Frontal cortex (tissue), 4 donors: ENCODE measurements around the gene PSRC1. TPM values are rescaled to one million over a fixed set of nuclear protein-coding genes. Genes with fewer than 3 reads are reported as not detected.
"Not testable (repeated sequence)": the region's sequence is repeated elsewhere in the genome, so short reads cannot be mapped to it uniquely, and the experiment has no call there.

Source experiments
- DNase-seq, 2 donors: peaks; one replicate each; pipeline ENCODE4 v3.0.0; 2012; ENCODE audit warnings: low spot score in 2 of 2
- FAIRE-seq: peaks from 2 replicates; lab custom pipeline; 2012; peaks lifted over from hg19 to GRCh38; lab: Jason Lieb, UNC
- total RNA-seq: library from RNA; depleted of rRNA; stranded (reverse); fragments of >200 nt; gene quantifications from one replicate; pipeline ENCODE4 v1.2.3, GENCODE V29; 2014
- donor health status: control.
- donor health status: control.
- donor health status: control.

Gene PSRC1
- total RNA-seq, 1 donor from 2014 or later: 7.7 TPM

DNA sequence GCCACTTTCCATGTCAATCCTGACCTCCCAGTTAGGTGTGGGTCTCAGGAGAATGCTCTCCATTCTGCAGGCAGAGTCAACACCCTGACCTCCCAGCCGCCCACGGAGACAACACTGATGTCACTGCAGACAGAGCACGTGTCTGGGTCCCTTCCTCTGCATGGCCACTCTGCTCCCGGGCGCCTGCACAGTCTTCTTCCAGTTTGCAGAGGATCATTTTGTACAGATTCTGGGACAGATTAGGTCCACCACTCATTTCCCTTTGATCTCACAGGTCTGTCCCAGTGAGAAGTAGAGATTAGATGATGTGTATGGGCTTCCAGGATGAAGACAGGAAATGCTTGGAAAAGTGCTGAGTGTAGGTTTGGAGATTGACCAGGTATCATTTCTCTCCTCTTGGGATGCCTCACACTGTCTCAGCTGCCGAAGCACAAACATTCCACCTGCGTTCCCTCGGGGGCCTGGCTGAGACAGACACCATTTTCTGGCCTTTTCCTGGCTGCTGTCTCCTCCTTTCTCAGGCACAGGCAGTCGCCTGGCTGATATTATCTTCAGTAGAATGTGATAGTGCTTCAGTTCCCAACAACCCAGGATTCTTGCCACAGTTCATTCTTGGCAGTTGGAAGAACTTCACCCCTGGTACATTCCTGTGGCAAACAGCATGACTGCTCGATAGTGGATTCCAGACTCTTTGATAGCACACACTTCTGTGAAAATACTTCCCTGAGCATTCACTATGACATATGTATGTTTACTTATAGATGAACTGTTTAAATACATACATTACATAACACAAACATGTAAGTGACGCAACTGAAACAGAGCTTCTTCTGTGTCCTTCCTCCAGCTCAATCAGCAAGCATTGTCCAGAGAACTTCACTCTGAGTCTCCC is 16.0 kb upstream of the PSRC1 start:
- FAIRE-seq (no peak), DNase-seq (peak in 1 of 2 donors; percentile 51)

DNA sequence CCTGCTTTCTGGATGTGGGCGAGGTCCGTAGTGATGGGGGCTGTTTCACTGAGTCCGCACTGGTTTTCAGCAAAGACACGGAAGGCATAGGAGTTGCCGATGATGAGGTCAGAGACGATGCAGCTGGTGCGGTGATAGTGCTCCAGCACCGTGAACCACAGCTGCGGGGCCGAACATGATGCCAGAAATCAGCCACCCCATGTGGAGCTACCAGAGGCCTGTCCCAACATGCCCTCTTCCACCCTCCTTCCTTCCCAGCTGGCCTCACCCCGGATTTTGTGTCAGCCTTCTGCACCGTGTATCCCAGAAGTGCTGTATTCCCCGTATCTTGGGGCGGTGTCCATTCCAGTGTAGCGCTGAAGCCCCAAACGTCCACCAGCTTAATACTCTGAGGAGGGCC is 13.8 kb upstream of the PSRC1 start:
- DNase-seq: no peak
- FAIRE-seq: no peak

DNA sequence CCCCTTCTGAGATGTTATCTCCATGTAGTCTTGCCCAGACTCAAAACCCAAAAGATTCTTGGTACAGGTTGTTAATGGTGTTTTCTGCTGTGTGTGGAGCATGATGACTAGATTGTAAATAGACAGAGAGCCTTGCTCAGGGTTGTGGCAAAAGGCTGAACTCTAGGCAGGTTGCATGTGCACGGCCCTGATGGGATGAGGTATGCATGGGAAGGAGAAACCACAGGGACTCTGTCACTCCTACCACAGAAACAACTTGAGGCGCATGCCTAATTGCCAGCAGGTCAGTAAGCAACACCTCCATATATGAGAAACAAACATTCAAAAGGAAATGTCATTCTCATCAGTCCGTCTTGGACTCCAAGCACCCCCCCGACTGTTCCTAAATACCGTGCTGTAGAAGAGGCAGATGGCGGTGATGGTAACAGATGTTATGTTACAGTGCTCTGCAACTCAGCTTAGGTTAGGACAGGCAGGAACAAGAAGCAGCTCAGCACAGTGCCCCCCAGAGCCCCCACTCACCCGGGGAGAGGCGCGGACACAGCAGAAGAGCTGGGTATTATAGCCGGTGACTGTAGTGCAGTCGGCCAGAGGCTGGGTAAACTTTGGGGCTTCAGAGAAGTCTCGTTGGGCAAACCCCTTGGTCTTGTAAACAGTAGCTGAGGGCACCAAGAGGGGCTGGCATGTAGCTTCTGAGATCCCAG is 12.9 kb upstream of the PSRC1 start:
- FAIRE-seq (no peak), DNase-seq (no peak)

DNA sequence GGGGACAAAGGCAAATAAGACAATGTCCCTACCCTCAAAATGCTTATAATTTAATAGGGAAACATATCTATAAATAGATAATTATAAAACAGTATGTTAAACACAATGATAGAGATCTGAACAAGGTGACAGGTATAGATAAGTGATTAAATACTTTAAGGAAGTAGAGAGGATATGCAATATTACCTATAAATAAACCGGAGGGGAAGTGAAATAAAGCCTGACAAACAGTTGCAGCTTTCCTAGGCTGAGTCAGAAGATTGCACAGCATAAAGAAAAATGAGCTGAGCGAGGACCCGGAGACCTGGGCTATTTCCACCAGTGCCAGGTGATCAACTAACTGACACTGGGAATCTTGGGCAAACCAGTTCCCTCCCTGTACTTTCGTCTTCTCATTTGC is 11.5 kb upstream of the PSRC1 start:
- no peak for DNase-seq
- FAIRE-seq: no peak

DNA sequence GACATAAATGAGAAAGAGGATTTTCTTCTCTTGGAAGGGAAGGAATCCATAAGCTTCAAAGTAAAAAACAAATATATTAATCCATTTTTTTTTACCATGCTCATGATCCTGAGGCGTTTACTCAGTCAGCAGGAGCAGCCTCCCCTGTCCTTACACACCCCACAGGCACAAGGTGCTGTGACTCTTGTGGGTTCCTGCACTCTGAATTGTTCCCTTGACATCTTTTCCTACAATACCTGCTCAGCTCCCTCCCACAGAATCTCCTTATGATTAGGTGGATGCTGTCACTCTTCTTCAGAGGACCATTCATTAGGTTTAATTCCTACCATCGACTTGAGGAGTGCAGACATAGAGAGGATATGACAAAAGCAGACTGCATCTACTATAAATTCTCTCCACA is 10.1 kb upstream of the PSRC1 start:
- no peak for DNase-seq
- FAIRE-seq: no peak

DNA sequence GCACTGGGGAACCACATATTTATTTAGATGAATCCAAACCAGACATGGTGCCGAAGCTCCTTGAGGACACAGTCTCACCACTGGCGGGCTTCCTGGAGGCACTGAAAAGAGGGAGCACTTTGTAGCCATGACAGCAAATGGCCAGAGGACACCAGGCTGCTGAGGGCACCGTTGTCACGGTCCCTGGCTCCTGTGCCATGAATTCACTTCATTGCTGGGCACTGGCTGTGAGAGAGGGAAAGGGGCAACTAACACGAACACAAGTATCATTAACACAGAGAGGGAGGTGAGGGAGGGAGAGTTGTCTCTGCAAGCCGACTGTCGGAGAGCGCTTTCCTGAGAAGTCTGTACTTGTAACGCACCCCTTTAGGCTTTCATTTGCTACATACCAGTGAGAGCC is 9.4 kb upstream of the PSRC1 start:
- DNase-seq (no peak), FAIRE-seq (no peak)

DNA sequence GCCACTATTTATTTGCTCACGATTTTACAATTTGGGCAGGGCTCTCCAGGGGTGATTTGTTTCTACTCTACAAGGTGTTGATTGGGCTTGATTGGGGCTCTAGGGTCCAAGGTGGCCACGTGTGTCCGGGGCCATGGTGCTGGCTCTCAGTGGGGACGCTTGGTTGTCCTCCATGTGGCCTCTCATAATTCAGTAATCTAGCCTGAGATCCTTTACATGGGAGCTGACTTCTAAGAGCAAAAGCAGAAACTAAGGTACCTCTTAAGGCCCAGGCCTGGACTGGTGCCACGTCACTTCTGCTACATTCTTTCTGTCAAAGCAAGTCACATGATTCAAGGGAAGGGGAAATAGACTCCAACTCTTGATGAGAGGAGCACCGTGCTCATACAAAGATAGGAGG is 8.1 kb upstream of the PSRC1 start:
- no peak for FAIRE-seq
- DNase-seq: no peak

DNA sequence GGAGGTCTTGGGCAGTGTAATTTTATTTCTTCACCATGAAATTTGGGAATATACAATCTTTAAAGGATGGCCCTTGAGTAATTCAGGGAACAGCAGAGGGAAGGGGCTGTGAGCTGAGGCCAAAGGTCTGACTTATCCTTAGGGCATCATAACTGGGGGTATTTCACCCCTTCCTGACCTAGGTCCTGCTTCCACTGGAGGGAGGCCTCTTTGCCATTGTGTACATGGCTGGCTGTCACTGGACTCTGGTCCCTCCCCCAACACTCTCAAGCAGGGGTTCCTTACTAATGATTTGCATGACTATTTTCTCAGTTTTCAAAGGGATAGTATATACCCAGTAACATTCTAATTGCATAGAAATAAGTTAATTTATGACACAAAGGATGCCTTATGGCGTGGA is 7.2 kb upstream of the PSRC1 start:
- FAIRE-seq: no peak
- DNase-seq: no peak

DNA sequence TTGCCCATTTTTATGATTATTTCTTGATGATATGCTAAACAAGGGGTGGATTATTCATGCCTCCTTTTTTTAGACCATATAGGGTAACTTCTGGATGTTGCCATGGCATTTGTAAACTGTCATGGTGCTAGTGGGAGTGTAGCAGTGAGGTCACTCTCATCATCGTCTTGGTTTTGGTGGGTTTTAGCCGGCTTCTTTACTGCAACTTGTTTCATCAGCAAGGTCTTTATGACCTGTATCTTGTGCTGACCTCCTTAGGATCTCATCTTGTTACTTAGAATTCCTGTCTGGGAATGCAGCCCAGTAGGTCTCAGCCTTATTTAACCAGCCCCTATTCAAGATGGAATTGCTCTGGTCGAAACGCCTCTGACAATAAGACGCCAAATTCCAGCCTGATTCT is 3.8 kb upstream of the PSRC1 start:
- FAIRE-seq, DNase-seq: not testable (repeated sequence)

DNA sequence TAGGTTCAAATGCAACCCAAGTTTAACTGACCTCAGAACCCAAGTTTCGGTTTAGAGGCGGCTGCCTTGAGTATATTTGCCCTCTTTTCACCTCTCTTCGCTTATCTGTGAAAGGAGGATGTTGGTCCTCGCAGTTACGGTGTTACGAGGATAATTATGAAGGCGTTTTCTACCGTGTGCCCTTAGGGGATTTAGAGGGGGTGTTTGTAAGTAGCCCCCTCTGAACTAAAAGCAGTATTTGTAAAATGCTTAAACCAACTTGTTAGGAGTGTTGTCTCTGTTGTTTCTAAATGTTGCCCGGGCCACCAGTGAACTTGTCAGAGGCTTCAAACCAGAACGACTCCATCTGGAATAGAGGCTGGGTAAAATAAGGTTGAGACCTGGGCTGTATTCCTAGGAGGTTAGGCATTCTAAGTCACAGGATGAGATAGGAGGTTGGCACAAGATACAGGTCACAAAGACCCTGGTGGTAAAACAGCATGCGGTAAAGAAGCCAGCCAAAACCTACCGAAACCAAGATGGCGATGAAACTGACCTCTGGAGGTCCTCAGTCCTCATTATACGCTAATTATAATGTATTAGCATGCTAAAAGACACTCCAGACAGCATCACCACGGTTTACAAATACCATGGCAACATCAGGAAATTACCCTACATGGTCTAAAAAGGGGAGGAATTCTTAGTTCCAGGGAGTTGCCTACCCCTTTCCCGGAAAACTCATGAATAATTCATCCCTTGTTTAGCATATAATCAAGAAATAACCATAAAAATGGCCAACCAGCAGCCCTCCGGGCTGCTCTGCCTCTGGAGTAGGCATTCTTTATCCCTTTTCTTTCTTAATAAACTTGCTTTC is 1.0 kb upstream of the PSRC1 start:
- FAIRE-seq: no peak
- DNase-seq: no peak

DNA sequence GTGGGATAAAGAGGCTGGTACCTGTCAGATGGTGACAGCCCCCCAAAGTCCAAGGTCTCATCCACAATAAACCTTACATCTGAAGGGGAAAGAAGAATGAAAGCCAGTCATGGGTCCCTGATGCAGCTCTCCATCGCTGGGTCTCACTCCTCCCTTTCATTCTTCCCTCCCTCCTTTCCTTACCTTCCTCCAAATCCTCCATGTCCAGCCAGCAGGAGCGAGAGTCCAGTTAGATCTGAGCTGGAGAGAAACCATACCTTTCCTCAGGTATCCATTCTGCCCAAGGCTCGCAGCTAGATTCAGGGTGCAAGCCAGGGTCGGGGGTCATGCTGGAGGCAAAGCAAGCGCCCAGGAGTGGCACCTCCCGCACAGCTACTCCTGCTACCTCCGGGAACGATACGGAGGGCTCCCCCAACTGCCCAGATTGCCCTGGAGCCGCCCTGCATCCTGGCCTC is 421 bp downstream of the PSRC1 start:
- DNase-seq: peak in 1 of 2 donors; percentile 10

DNA sequence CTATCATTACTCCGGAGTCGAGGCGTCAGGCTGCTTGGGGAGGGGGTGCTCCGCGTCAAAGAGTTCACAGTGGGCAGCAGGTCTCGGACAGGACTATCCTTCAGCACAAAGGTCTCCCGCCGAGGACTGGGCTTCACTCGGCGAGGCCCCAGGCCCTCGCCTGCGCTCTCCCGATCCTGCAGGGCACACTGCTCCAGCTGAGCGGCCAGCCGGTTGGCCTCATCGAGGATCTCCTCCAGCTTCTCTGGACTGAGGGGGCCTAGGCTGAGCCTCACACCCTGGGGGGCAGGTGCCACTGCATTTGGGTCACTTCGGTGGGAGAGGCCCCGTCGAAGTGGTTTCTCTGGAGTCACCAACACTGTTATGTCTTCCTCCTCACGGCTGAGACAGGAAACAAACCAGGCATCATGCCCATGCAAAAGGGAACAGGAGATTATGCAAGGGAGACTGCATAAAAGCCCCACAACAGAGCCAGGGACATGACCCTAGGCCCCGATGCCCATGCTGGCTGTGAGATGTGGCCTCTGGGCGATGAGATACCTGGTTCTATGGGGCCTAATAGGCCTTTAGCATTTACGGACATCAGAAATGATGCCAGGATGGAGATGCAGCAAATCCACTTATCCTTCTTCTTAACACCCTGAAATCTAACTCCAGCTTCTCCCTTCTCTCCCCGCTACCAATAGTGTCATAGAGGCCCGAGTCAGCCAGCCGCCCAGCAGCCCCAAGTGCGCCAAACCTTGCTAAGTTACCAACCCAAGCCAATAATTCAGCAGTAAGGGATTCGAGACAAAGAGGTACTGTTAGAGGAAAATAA is 1.1 kb downstream of the PSRC1 start:
- peak in 1 of 2 donors; percentile 22 for DNase-seq

More for the DNA sequence above, 421 bp downstream of the PSRC1 start:
- no peak for FAIRE-seq

DNA sequence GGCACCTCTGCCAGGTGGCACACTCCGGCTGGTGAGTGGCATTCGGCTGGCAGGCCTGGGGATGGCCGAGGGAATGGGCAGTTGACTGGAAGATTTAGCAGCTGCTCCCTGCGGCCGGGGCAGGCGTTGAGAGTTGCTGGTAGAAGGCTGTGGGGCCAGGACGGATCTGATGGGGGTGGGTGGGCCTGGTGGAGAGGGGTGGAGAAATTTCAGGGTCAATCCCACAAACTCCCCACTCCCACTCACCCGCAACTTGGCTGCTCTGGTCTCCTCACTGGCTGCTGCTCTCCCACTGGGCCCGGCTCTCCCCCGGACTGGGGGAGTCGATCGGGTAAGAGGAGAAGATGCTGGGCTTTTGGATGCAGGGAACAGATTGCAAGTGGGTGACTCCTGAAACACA is 2.1 kb downstream of the PSRC1 start:
- FAIRE-seq: no peak
- no peak for DNase-seq

More for the DNA sequence above, 1.1 kb downstream of the PSRC1 start:
- FAIRE-seq: no peak

DNA sequence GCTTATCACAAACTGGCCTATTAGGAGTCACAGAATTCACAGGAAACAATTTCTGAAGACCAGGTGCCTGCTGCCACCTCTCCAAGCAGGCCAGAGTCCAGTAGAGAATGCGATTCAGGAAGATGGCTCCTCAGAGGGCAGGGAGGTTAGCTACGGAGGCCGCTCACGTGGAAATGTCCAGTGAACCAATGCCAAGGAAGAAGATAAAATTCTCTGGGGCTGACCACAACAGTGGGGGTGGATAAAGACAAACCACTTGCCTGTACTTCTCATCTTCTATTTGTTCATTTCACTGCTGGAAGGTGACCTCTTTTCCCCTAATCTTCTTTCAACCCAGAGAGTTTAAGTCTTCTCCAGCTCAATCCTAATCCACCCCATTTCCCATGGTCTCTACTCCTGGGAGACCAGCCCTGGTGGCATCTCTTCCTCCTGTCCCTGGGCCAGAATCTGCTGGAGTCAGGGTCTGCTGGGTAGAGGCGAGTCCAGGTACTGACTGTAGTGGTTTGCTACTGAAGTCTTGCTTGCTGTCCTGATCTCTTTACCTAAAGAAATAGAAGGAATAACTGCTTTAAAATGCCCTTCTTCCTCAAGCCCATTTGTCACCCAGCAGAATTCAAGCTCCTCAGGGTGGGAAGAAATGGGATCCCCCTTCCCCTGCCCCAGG is 3.2 kb downstream of the PSRC1 start:
- FAIRE-seq (no peak), DNase-seq (no peak)

DNA sequence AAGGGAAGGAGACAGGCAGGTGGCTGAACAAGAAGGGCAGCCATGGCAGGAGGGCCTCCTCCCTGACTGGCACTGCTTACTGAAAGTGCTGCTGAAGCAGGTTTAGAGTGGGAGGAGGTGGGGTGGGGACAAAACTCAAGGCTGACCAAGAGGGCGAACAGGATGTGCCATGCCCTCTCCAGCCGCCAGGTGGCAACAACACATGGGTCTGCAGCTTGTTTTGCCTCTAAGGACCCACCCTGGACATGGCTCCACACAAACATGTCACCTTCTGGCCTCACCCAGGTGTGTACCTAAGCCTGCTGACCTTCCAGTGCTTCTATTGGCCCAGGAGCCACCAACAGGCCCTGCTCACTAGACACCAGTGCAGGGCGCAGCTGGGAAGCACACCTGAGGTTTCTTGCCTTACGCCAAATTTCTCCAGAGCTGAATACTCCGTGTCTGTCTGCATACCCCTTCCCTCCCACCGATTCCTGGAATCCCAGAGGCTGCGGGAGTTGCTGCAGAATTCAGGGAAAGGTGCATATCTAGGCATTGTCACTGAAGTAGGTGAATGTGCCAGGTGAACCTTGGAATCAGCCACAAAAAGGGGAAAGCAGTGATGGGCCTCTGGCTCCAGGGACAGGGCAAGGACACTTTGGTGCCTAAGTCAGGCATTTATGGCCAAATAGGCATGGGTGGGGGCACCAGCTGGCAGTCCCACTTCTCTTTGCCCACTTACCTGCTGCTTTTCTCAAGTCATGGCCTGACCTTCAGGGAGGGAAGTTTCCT is 5.3 kb downstream of the PSRC1 start:
- no peak for FAIRE-seq

DNA sequence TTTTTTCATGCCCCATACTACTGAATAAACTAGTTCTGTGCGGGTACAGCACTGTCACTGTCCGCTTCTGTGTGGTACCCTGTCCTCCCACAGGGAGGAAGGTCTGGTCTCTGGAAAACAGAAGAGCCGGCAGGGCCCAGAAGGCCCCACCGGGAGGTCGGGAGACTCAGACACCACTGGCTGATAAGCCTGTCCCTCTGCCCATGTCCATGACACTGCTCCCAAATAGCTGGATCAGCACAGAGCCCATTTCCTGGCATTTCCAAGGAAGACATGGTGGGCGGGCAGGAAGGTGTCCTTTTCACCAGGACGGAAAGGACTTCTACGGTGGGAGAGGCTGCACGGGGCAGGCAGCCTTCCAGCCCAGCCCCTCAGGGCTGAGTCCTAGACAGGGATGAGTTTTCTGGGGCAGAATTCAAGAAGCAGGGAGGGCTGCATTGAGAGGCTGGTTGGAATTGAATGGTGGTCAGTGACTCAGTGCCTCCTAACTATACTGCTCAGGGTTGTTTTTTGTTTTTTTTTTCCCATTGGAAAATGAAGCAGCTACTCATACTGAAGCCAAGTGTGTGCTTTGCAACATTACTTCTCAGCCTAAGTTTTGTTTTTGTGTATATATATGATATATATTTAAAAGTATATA is 7.1 kb downstream of the PSRC1 start:
- FAIRE-seq (no peak), DNase-seq (peak in 1 of 2 donors; percentile 11)

More for the DNA sequence above, 5.3 kb downstream of the PSRC1 start:
- peak; percentile 64 to 79 for DNase-seq
